IMR-90 (cell line): ENCODE measurements around the gene NR5A1. TPM values are rescaled to one million over a fixed set of nuclear protein-coding genes. Genes with fewer than 3 reads are reported as not detected.

Experiments
- ATAC-seq: fragments of 200-7000 bp; cut with Tn5 transposase; 2 replicates; pipeline ENCODE4 v1.9.1; 2020; ENCODE audit warnings: low read depth, mild to moderate bottlenecking, moderate library complexity
- BruUV-seq: library from RNA; stranded (reverse); fragments of 400-500 nt; replicated peaks from 2 replicates; lab custom pipeline; 2021; lab: Mats Ljungman, UMichigan
- CTCF ChIA-PET: fragments of 300-600 bp; formaldehyde crosslinking; extraction: SDS; loops from one replicate; lab custom pipeline; 2021; ENCODE audit warnings: antibody characterized with exemption; lab: Yijun Ruan, JAX
- POLR2A ChIA-PET: fragments of 300-600 bp; sonication (Branson Sonifier 250); formaldehyde crosslinking; loops from one replicate; lab custom pipeline; 2022; ENCODE audit warnings: antibody characterized with exemption; ENCODE audit not compliant: unreplicated experiment; lab: Charles Lee
- DNase-seq: peaks from one replicate; pipeline ENCODE4 v3.0.0; 2013
- H2AFZ ChIP-seq: replicated peaks from 2 replicates; pipeline ENCODE3; 2013; ENCODE audit warnings: low read length, mild to moderate bottlenecking; ENCODE audit not compliant: poor library complexity
- H2AK5ac ChIP-seq: 2 replicates; pipeline ENCODE4 v1.6.1; 2013; ENCODE audit warnings: low read depth, low read length, inconsistent platforms
- H2AK9ac ChIP-seq: replicated peaks from 2 replicates; pipeline ENCODE3; 2013; ENCODE audit warnings: mild to moderate bottlenecking, low read depth, low read length, moderate library complexity; ENCODE audit not compliant: poor library complexity
- H2BK120ac ChIP-seq: 2 replicates; pipeline ENCODE4 v1.6.1; 2013; ENCODE audit warnings: low read depth, low read length, inconsistent platforms
- H2BK15ac ChIP-seq: 3 replicates; pipeline ENCODE4 v1.6.1; 2013; ENCODE audit warnings: low read depth, low read length, inconsistent platforms
- H2BK20ac ChIP-seq: 2 replicates; pipeline ENCODE4 v1.6.1; 2013; ENCODE audit warnings: low read depth, mild to moderate bottlenecking, inconsistent platforms, low read length, moderate library complexity
- H2BK5ac ChIP-seq: 2 replicates; pipeline ENCODE4 v1.6.1; 2013; ENCODE audit warnings: mild to moderate bottlenecking, low read depth, low read length, inconsistent platforms; ENCODE audit not compliant: poor library complexity, severe bottlenecking
- H3K14ac ChIP-seq: replicated peaks from 2 replicates; pipeline ENCODE4 v1.6.1; 2013; ENCODE audit warnings: low read depth, low read length, inconsistent platforms
- H3K18ac ChIP-seq: 2 replicates; pipeline ENCODE4 v1.6.1; 2013; ENCODE audit warnings: low read depth, low read length, control low read depth
- H3K23ac ChIP-seq: 2 replicates; pipeline ENCODE4 v1.6.1; 2013; ENCODE audit warnings: low read depth, low read length, inconsistent platforms
- H3K27ac ChIP-seq: 2 replicates; pipeline ENCODE4 v1.5.1; 2013; ENCODE audit warnings: mild to moderate bottlenecking, control low read depth, low read length; ENCODE audit not compliant: insufficient read depth
- H3K27me3 ChIP-seq: 2 replicates; pipeline ENCODE4 v1.6.1; 2013; ENCODE audit warnings: low read length; ENCODE audit not compliant: control insufficient read depth, insufficient read depth
- H3K36me3 ChIP-seq: 2 replicates; pipeline ENCODE4 v1.6.1; 2013; ENCODE audit warnings: low read length, mixed read lengths; ENCODE audit not compliant: control insufficient read depth, insufficient read depth
- H3K4ac ChIP-seq: 2 replicates; pipeline ENCODE4 v1.6.1; 2013; ENCODE audit warnings: low read depth, low read length, inconsistent platforms
- H3K4me1 ChIP-seq: 2 replicates; pipeline ENCODE4 v1.6.1; 2013; ENCODE audit warnings: low read length, mixed read lengths; ENCODE audit not compliant: control insufficient read depth, insufficient read depth
- H3K4me2 ChIP-seq: 2 replicates; pipeline ENCODE4 v1.6.1; 2013; ENCODE audit warnings: low read depth, mild to moderate bottlenecking, control low read depth, low read length, moderate library complexity
- H3K4me3 ChIP-seq: 2 replicates; pipeline ENCODE4 v1.5.1; 2013; ENCODE audit warnings: low read depth, mild to moderate bottlenecking, control low read depth, low read length, moderate library complexity; ENCODE audit not compliant: insufficient read depth
- H3K56ac ChIP-seq: 2 replicates; pipeline ENCODE4 v1.6.1; 2013; ENCODE audit warnings: low read length, inconsistent platforms; ENCODE audit not compliant: insufficient read depth; ENCODE audit errors: extremely low read depth
- H3K79me1 ChIP-seq, 2 experiments: 2 replicates each; pipeline ENCODE4 v1.6.1; 2013; ENCODE audit warnings: low read length in 2 of 2, inconsistent platforms in 1 of 2, low read depth in 1 of 2
- H3K9ac ChIP-seq: 2 replicates; pipeline ENCODE4 v1.6.1; 2013; ENCODE audit warnings: low read depth, low read length, control low read depth
- H3K9me1 ChIP-seq: 2 replicates; pipeline ENCODE4 v1.6.1; 2013; ENCODE audit warnings: low read length, inconsistent platforms; ENCODE audit not compliant: insufficient read depth
- H3K9me3 ChIP-seq: 2 replicates; pipeline ENCODE4 v1.6.1; 2013; ENCODE audit warnings: low read length; ENCODE audit not compliant: control insufficient read depth, insufficient read depth
- H4K20me1 ChIP-seq: 2 replicates; pipeline ENCODE4 v1.6.1; 2013; ENCODE audit warnings: low read length, inconsistent platforms; ENCODE audit not compliant: insufficient read depth
- H4K5ac ChIP-seq: 2 replicates; pipeline ENCODE4 v1.6.1; 2013; ENCODE audit warnings: mild to moderate bottlenecking, low read depth, low read length, control low read depth
- H4K8ac ChIP-seq, 2 experiments: 2 replicates each; pipeline ENCODE4 v1.6.1; 2013; ENCODE audit warnings: low read depth in 2 of 2, low read length in 2 of 2, control low read depth in 1 of 2, inconsistent platforms in 1 of 2
- H4K91ac ChIP-seq: 2 replicates; pipeline ENCODE4 v1.6.1; 2013; ENCODE audit warnings: low read depth, low read length, inconsistent platforms; ENCODE audit not compliant: insufficient read depth
- BHLHE40 ChIP-seq: fragments of 150-350 bp; IDR thresholded peaks from 2 replicates; pipeline ENCODE4 v1.6.1; 2016; ENCODE audit warnings: mild to moderate bottlenecking, low read depth, low read length
- CHD1 ChIP-seq: IDR thresholded peaks from 2 replicates; pipeline ENCODE4 v1.6.1; 2012; ENCODE audit warnings: low read depth, low read length, improper control_type of control experiment
- FOS ChIP-seq: fragments of 150-350 bp; IDR thresholded peaks from 2 replicates; pipeline ENCODE4 v1.6.1; 2016; ENCODE audit warnings: low read depth, low read length
- MAFK ChIP-seq: IDR thresholded peaks from 2 replicates; pipeline ENCODE4 v1.6.1; 2012; ENCODE audit warnings: low read depth, low read length, improper control_type of control experiment
- MAZ ChIP-seq: IDR thresholded peaks from 2 replicates; pipeline ENCODE4 v1.6.1; 2012; ENCODE audit warnings: low read depth, mild to moderate bottlenecking, low read length, improper control_type of control experiment, moderate library complexity, borderline replicate concordance
- RAD21 ChIP-seq: IDR thresholded peaks from 2 replicates; pipeline ENCODE4 v1.6.1; 2012; ENCODE audit warnings: low read length, improper control_type of control experiment
- RCOR1 ChIP-seq: IDR thresholded peaks from 2 replicates; pipeline ENCODE4 v1.6.1; 2012; ENCODE audit warnings: mild to moderate bottlenecking, low read length, improper control_type of control experiment; ENCODE audit not compliant: insufficient replicate concordance
- RFX5 ChIP-seq: IDR thresholded peaks from 2 replicates; pipeline ENCODE4 v1.8.0; 2012; ENCODE audit warnings: low read depth, mild to moderate bottlenecking, low read length, moderate library complexity
- SMC3 ChIP-seq: fragments of 150-350 bp; IDR thresholded peaks from 2 replicates; pipeline ENCODE4 v1.6.1; 2016; ENCODE audit warnings: low read depth, mild to moderate bottlenecking, antibody characterized with exemption, low read length, moderate library complexity
- USF2 ChIP-seq: fragments of 150-350 bp; IDR thresholded peaks from 2 replicates; pipeline ENCODE4 v1.6.1; 2017; ENCODE audit warnings: mild to moderate bottlenecking, antibody characterized with exemption, low read length, low read depth
- WGBS, 2 experiments: methylation state at CpG; one replicate each; pipeline versions ENCODE4 v1.1.5 to v1.1.7; 2013; ENCODE audit warnings: missing lambda C conversion rate in 2 of 2; ENCODE audit not compliant: insufficient read length in 1 of 2; ENCODE audit errors: extremely low coverage in 2 of 2; 5-methylcytosine and 5-hydroxymethylcytosine counted together
- dilution Hi-C: fragments of 300-500 bp; cut with HindIII; formaldehyde crosslinking; loops from one replicate; pipeline ENCODE4 v1.14.3; 2018; ENCODE audit warnings: low sequenced_read_pairs; ENCODE audit not compliant: unreplicated experiment
- in situ Hi-C: fragments of 300-500 bp; cut with MboI; formaldehyde crosslinking; loops from 3 replicates; pipeline ENCODE4 v1.14.3; 2019; ENCODE audit warnings: low sequenced_read_pairs, inconsistent platforms, mixed read lengths
- intact Hi-C: fragments of 100-400 bp; cut with micrococcal nuclease; formaldehyde crosslinking; loops from 2 replicates; pipeline ENCODE4 v1.10.0; 2022
- polyA plus RNA-seq, 3 experiments: library from polyadenylated mRNA; depleted of rRNA; stranded (reverse); fragments of >200 nt; gene quantifications; 2 replicates each; pipeline ENCODE4 v1.2.3, GENCODE V29; 2012; ENCODE audit warnings: low replicate concordance in 1 of 3
- total RNA-seq: library from RNA; depleted of rRNA; stranded (reverse); fragments of >200 nt; gene quantifications from 2 replicates; pipeline ENCODE4 v1.2.3, GENCODE V29; 2012
- TF ChIP-seq, protein P1 (sequence below): fragments of 150-350 bp; IDR thresholded peaks from 2 replicates; pipeline ENCODE4 v1.6.1; 2016; ENCODE audit warnings: low read depth, mild to moderate bottlenecking, low read length, moderate library complexity, borderline replicate concordance

Gene NR5A1
- total and polyA plus RNA-seq, 2 of the 4 experiments (the other 2 are of a cell fraction), result not detected

DNA sequence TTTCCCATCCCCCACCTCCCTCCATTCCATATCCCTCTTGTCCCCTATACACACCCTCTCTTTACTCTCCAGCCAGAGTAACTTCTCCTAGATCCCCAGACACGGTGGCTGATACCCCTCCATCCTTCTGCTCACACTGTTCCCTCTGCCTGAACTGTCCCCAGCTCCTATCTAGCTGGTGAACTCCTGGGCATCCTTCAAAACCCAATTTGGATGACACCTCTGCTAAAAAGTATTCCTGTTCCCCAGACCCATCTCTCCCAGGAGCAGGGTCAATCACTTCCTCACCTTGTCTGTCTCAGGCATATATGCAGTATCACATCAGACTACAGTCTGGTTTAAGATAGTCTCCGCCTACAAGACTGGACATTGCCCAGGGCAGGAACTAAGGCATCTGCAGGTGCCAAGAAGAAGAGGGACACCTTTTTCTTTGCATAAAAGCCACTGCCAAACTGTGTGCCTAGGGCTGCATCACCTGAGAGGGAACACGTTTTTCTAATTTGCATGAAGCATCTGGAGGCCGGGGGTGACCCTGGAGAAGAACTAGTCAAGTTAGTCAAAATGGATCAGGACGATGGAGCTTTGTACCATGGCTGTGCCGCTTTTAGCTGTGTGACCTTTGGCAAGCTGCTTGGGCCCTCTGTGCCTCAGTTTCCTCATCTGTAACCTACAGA lies 27.1 kb downstream of the NR5A1 start:
- Histone ChIP-seq H2AFZ (no peak overlapping the region), H3K4ac (no peak overlapping the region), H3K9ac (no peak overlapping the region), H4K8ac (no peak overlapping the region), H4K5ac (no peak overlapping the region), H2AK5ac (no peak overlapping the region), H3K4me1 (no peaks in the 10 kb centered on the region), H3K18ac (no peak overlapping the region), H3K4me3 (no peak overlapping the region), H3K79me1 (no peaks in the 10 kb centered on the region), H3K36me3 (no peaks in the 10 kb centered on the region), H3K56ac (no peak overlapping the region), H3K27ac (no peak overlapping the region), H2BK120ac (no peak overlapping the region), H3K9me1 (0 out of 2 replicates have a peak, but pooled peaks cover 3% of the 10 kb centered on the region), H3K14ac (no peak overlapping the region), H4K91ac (no peak overlapping the region), H2BK15ac (no peak overlapping the region), H3K23ac (no peak overlapping the region; the same call in 1 of the 2 replicates), H3K27me3 (peaks cover 74% of the 10 kb centered on the region), H3K4me2 (no peak overlapping the region), H4K20me1 (no peaks in the 10 kb centered on the region), H2AK9ac (no peak overlapping the region), H2BK20ac (no peak overlapping the region), H3K9me3 (no peaks in the 10 kb centered on the region), H2BK5ac (no peak overlapping the region)
- DNase-seq (no peak), ATAC-seq (no peak)
- ChIA-PET POLR2A (no interaction called here), CTCF (no interaction called here)
- no peak for TF ChIP-seq MAZ
- TF ChIP-seq, protein P1, sequence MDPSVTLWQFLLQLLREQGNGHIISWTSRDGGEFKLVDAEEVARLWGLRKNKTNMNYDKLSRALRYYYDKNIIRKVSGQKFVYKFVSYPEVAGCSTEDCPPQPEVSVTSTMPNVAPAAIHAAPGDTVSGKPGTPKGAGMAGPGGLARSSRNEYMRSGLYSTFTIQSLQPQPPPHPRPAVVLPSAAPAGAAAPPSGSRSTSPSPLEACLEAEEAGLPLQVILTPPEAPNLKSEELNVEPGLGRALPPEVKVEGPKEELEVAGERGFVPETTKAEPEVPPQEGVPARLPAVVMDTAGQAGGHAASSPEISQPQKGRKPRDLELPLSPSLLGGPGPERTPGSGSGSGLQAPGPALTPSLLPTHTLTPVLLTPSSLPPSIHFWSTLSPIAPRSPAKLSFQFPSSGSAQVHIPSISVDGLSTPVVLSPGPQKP, result no peak
- no peak for TF ChIP-seq RCOR1
- no peak for TF ChIP-seq FOS
- no peak for TF ChIP-seq RFX5
- TF ChIP-seq MAFK, result no peak
- no peak for TF ChIP-seq RAD21
- TF ChIP-seq CHD1, result no peak
- TF ChIP-seq SMC3, result no peak
- TF ChIP-seq USF2, result no peak
- no peak for TF ChIP-seq BHLHE40
- no TSS peak for BruUV-seq
- in situ Hi-C loops, result no loop called here
- WGBS, 2 experiments, result 60% methylated on average over 5 of the region's 6 CpGs; no CpG with 5 or more reads in 1 of the 2 experiments
- dilution Hi-C loops, result no loop called here
- intact Hi-C loops, result no loop called here
